ENCODE data around the gene FTSJ3.
"Not testable (repeated sequence)": the region's sequence is repeated elsewhere in the genome, so short reads cannot be mapped to it uniquely, and the experiment has no call there.

The FTSJ3 gene

GRCh38 chr17:63827801-63828221 lies 348 bp upstream of the FTSJ3 start:
- DNase-seq: no peak

GRCh38 chr17:63826468-63827001 lies 928 bp downstream of the FTSJ3 start:
- no peak for DNase-seq

DNA sequence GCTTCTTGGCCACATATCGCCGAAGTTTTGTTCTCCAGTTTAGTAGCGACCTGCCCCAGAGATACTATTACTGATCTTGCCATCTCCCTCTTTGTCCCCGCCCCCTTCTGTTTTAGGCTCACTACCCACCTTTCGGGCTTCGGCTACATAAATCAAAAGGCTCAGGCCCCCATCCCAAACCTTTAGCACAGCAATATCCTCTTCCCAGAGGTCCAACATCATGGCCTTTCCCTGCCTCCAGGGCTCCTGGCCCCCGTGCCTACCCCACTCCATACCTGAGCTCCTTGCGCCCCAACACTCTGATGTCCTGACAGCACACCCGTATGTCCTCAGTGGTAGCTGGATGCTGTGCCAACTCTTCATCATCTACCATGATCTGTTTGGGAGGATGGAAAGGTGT lies 3.1 kb downstream of the FTSJ3 start:
- no peak for DNase-seq

DNA sequence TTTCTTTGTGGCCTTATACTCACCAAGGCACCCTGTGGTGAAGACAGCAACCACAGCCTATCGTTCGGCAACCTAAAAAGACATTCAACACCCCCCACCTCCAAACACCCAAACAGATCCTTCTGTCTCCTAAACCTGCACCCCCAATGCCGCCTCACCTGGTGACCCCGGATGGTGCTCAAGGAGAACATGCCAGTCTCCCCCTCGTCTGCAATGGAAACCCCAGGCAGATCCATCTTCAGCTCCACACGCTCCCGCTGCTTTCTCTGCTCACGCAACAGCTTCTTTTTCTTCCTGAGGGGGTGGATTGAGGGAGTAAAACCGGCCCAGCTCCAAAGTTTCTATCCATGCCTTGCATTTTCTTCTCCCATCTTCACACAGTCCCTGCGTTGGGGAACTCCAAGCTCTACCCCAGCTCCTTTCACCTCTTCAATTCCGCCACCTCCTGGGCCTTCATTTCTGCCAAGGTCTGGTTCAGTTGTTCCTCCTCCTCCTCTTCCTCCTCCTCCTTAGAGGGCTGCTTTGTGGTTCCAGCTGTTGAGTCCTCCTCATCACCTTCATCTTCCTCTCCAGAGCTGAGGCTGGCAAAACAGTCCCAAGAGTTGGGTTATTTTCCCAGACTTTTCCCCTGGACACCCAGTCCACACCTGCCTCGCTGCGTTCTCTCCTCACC lies 3.7 kb downstream of the FTSJ3 start:
- DNase-seq: no peak

GRCh38 chr17:63822537-63822936 lies 4.9 kb downstream of the FTSJ3 start:
- no peak for DNase-seq

- DNase-seq: no peak
Observed at GRCh38 chr17:63821804-63822203, 5.7 kb downstream of the FTSJ3 start.

DNA sequence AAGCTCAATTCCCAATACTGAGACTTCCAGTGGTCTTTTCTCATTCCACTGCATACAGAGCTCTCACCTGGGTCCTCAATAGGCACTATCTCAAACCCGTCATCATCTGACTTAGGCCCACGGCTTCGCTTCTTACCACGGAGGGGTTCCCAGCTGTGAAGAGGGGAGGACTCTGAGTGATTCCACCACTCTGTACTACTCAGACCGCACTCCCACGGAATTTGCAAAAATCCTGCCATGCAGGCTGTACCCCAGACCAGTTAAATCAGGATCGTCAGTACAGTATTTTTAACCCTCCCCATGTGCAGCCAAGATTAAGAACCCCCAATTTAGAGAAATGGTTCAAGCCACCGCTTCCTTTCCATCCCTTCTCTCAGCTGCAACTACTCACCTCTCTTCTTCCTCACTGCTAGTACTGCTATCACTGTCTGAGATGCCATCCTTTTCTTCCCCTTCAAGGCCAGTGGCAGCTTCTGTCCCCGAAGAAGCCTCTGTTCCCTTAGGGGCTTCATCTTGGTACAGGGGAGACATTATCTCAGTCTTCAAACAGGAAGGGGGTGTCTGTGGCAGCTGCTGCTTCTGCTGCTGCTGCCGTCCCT lies 6.4 kb downstream of the FTSJ3 start:
- no peak for DNase-seq

DNA sequence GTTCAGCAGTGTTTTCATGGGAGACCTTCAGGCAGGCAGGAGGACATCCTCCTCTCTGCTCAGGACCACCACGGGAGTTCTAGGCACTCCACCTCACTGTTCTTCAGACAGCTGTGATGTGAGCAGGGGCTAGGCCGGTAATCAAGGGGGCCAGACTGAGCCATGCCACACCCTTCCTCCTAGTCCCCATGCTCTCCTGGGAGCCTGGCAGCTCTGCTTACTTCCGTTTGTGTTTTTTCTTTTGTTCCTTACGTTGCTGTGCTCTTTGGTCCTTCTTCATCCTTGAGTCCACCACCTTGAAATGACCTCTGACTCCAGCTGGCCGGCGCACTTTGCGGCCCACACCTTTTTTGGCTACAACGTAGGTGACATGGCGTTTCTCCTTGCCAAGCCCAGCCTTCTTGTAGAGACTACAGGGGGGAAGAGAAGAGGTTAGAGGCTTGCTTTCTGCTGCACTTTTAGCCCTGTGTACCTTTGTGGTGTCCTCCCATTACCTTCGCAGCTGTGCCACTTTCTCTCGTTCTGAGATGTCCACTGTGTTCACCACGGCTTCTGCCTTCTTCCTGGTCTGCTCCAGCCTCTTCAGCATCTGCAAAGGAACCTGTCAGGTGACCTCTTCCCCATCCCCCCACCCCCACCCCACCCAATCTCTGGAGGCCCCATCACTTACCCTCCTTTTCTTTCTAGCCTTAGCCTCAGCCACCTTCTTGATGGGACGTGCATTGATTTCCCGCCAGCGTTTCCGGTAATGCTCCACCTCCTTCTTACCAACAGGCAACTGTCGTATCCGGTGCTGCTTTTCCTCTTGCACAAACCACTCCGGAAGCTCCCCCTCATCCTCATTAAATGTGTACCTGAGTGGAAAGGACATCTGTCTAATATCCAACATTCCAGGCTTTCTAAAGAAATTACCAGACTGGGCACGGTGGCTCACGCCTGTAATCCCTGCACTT lies 7.6 kb downstream of the FTSJ3 start:
- DNase-seq: no peak

DNA sequence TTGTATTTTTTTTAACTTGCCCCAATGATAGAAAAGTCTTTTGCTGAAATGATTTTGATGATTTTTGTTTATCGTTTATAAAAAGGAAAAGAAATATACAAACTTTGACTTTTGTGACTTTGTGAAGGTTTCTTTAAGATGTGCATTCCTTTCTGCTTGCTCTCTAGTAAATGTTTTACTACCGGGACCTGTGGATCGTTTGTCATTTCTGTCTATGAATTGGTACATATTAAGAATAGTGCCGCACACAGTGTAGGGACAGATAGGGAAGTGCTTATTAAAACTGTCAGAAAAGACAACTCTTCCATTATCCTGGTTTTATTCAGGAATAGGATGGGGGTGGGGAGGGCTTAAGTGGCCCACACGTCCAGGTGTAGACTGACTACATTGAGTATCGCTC lies 8.3 kb downstream of the FTSJ3 start:
- no peak for DNase-seq

GRCh38 chr17:63817736-63818385 lies 9.6 kb downstream of the FTSJ3 start:
- DNase-seq: no peak

GRCh38 chr17:63816669-63817068 lies 10.8 kb downstream of the FTSJ3 start:
- DNase-seq: no peak

DNA sequence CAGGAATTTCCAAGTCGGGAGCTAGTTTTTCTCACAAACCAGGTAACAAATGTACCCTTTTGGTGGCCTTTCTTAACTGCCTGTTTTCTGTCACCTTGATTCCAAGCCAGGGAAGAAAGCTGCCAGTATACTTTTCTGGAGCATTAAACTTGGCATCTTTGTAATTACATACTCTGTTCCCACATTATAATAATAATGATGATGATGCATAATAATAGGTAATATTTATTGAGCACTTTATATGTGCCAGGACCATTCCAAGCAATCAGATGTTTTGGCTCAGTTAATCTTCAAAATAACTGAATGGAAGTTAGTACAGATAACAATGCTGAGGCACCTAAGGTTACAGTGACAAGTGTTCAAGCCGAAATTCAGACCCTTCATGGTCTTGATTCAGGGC lies 11.3 kb downstream of the FTSJ3 start:
- no peak for DNase-seq

- no peak for DNase-seq
Observed at GRCh38 chr17:63809970-63810369, 17.5 kb downstream of the FTSJ3 start.

DNA sequence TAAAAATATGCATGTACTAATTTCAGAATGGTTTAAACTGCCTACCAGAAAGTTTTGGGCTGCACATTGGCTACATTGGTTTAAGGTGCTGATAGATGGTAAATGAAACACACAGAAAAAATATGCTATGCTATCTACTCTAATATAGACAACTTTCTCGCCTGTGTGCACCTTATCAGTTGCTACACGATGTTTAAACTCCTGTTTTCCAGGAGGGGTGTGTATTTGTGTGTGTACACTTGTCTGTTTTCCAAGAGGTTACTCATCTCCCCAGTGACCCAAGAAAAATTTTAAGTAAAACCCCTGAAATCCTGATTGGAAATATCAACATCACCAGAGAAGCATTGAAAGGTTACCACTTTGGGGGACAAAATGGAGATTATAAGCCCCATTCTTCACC lies 21.9 kb downstream of the FTSJ3 start:
- no peak for DNase-seq

DNA sequence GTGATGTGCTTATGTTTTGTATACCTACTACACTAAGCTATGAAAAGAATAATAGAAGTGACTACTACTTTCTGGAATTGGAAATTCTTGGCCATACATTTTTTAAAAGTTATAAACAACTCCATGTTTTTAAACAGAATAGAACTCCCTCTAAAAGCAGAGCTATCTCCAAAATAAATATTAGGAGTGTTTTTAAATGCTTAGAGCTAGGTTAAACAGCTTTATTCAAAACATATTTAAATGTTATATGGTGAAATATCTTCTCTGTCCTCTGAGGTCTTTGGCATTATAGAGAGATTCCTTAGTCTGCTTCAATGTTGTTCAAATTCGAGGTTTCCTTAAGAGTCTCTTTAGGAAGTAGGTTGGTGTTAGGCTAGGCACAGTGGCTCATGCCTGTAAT lies 23.1 kb downstream of the FTSJ3 start:
- DNase-seq: no peak

DNA sequence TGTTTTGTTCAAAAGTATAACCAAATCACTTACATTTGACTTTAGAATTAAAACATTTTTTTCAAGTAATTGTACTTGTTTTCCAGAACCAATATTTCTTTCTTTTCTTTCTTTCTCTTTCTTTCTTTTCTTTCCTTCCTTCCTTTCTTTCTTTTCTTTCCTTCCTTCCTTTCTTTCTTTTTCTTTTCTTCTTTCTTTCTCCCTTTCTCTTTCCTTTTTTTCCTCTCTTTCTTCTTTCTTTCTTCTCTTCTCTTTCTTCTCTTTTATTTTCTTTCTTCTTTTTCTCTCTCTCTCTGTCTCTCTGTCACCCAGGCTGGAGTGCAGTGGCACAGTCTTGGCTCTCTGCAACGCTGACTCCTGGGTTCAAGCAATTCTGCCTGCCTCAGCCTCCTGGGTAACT lies 26.7 kb downstream of the FTSJ3 start:
- no peak for DNase-seq

DNA sequence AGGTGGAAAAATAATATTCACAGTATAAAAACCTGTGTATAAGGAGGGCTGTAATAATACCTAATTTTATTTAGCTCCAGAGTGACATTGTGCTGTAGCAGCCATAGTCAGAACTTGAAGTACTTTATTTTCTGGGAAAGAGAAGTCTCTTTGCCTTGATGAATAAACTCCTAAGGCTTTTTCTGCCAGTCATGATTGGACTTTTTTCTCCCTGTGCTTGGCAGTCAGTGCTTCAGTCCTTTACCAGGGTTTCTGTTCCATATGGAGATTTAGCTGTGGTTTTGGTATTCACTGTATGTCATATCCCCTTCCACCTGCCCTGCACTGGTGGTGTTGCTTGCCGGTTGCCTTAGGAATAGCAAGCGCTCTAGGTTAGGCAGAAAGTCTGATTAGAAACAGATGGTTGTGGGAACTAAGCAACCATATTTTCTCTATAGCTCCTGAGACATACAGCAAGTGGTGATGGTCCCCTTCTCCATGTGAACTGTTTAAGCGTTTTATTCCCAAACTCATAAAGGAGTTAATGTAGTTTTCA lies 28.8 kb downstream of the FTSJ3 start:
- no peak for DNase-seq

GRCh38 chr17:63796375-63796774 lies 31.1 kb downstream of the FTSJ3 start:
- not testable (repeated sequence) for DNase-seq

GRCh38 chr17:63792055-63792729 lies 35.3 kb downstream of the FTSJ3 start:
- no peak for DNase-seq

GRCh38 chr17:63790057-63790456 lies 37.4 kb downstream of the FTSJ3 start:
- DNase-seq: no peak

DNA sequence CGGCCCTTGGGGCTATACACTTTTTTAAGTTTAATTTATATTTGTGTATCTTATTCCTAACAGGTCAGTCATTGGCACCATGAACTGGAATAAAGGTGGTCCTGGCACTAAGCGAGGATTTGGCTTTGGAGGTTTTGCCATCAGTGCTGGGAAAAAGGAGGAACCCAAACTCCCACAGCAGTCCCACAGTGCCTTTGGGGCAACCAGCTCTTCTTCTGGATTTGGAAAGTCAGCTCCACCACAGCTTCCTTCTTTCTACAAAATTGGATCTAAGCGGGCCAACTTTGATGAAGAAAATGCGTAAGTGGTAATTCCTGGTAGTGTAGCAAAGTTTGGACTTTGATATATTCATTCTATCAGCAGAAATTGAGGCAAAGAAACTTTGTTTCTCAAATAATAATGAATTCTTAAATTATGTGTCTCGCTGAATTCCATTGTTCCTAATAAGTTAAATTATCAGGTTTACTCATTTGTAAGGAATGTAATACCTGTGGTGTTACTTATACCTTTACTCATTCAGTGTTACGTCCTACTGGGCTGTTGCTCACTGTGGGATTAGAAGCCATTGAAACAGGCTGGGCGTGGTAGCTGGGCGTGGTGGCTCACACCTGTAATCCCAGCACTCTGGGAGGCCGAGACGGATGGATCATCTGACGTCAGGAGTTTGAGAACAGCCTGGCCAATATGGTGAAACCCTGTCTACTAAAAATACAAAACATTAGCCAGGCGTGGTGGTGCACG lies 40.3 kb downstream of the FTSJ3 start:
- DNase-seq: no peak
